IMR-90 (cell line): ENCODE measurements around the gene SPACDR. TPM values are rescaled to one million over a fixed set of nuclear protein-coding genes. Genes with fewer than 3 reads are reported as not detected.

Source experiments
- ATAC-seq: fragments of 200-7000 bp; cut with Tn5 transposase; 2 replicates; pipeline ENCODE4 v1.9.1; 2020; ENCODE audit warnings: low read depth, mild to moderate bottlenecking, moderate library complexity
- BruUV-seq: library from RNA; stranded (reverse); fragments of 400-500 nt; replicated peaks from 2 replicates; lab custom pipeline; 2021; lab: Mats Ljungman, UMichigan
- CTCF ChIA-PET: fragments of 300-600 bp; formaldehyde crosslinking; extraction: SDS; loops from one replicate; lab custom pipeline; 2021; ENCODE audit warnings: antibody characterized with exemption; lab: Yijun Ruan, JAX
- POLR2A ChIA-PET: fragments of 300-600 bp; sonication (Branson Sonifier 250); formaldehyde crosslinking; loops from one replicate; lab custom pipeline; 2022; ENCODE audit warnings: antibody characterized with exemption; ENCODE audit not compliant: unreplicated experiment; lab: Charles Lee
- DNase-seq: peaks from one replicate; pipeline ENCODE4 v3.0.0; 2013
- H2AFZ ChIP-seq: replicated peaks from 2 replicates; pipeline ENCODE3; 2013; ENCODE audit warnings: low read length, mild to moderate bottlenecking; ENCODE audit not compliant: poor library complexity
- H2AK5ac ChIP-seq: 2 replicates; pipeline ENCODE4 v1.6.1; 2013; ENCODE audit warnings: low read depth, low read length, inconsistent platforms
- H2AK9ac ChIP-seq: replicated peaks from 2 replicates; pipeline ENCODE3; 2013; ENCODE audit warnings: mild to moderate bottlenecking, low read depth, low read length, moderate library complexity; ENCODE audit not compliant: poor library complexity
- H2BK120ac ChIP-seq: 2 replicates; pipeline ENCODE4 v1.6.1; 2013; ENCODE audit warnings: low read depth, low read length, inconsistent platforms
- H2BK15ac ChIP-seq: 3 replicates; pipeline ENCODE4 v1.6.1; 2013; ENCODE audit warnings: low read depth, low read length, inconsistent platforms
- H2BK20ac ChIP-seq: 2 replicates; pipeline ENCODE4 v1.6.1; 2013; ENCODE audit warnings: low read depth, mild to moderate bottlenecking, inconsistent platforms, low read length, moderate library complexity
- H2BK5ac ChIP-seq: 2 replicates; pipeline ENCODE4 v1.6.1; 2013; ENCODE audit warnings: mild to moderate bottlenecking, low read depth, low read length, inconsistent platforms; ENCODE audit not compliant: poor library complexity, severe bottlenecking
- H3K14ac ChIP-seq: replicated peaks from 2 replicates; pipeline ENCODE4 v1.6.1; 2013; ENCODE audit warnings: low read depth, low read length, inconsistent platforms
- H3K18ac ChIP-seq: 2 replicates; pipeline ENCODE4 v1.6.1; 2013; ENCODE audit warnings: low read depth, low read length, control low read depth
- H3K23ac ChIP-seq: 2 replicates; pipeline ENCODE4 v1.6.1; 2013; ENCODE audit warnings: low read depth, low read length, inconsistent platforms
- H3K27ac ChIP-seq: 2 replicates; pipeline ENCODE4 v1.5.1; 2013; ENCODE audit warnings: mild to moderate bottlenecking, control low read depth, low read length; ENCODE audit not compliant: insufficient read depth
- H3K27me3 ChIP-seq: 2 replicates; pipeline ENCODE4 v1.6.1; 2013; ENCODE audit warnings: low read length; ENCODE audit not compliant: control insufficient read depth, insufficient read depth
- H3K36me3 ChIP-seq: 2 replicates; pipeline ENCODE4 v1.6.1; 2013; ENCODE audit warnings: low read length, mixed read lengths; ENCODE audit not compliant: control insufficient read depth, insufficient read depth
- H3K4ac ChIP-seq: 2 replicates; pipeline ENCODE4 v1.6.1; 2013; ENCODE audit warnings: low read depth, low read length, inconsistent platforms
- H3K4me1 ChIP-seq: 2 replicates; pipeline ENCODE4 v1.6.1; 2013; ENCODE audit warnings: low read length, mixed read lengths; ENCODE audit not compliant: control insufficient read depth, insufficient read depth
- H3K4me2 ChIP-seq: 2 replicates; pipeline ENCODE4 v1.6.1; 2013; ENCODE audit warnings: low read depth, mild to moderate bottlenecking, control low read depth, low read length, moderate library complexity
- H3K4me3 ChIP-seq: 2 replicates; pipeline ENCODE4 v1.5.1; 2013; ENCODE audit warnings: low read depth, mild to moderate bottlenecking, control low read depth, low read length, moderate library complexity; ENCODE audit not compliant: insufficient read depth
- H3K56ac ChIP-seq: 2 replicates; pipeline ENCODE4 v1.6.1; 2013; ENCODE audit warnings: low read length, inconsistent platforms; ENCODE audit not compliant: insufficient read depth; ENCODE audit errors: extremely low read depth
- H3K79me1 ChIP-seq, 2 experiments: 2 replicates each; pipeline ENCODE4 v1.6.1; 2013; ENCODE audit warnings: low read length in 2 of 2, inconsistent platforms in 1 of 2, low read depth in 1 of 2
- H3K9ac ChIP-seq: 2 replicates; pipeline ENCODE4 v1.6.1; 2013; ENCODE audit warnings: low read depth, low read length, control low read depth
- H3K9me1 ChIP-seq: 2 replicates; pipeline ENCODE4 v1.6.1; 2013; ENCODE audit warnings: low read length, inconsistent platforms; ENCODE audit not compliant: insufficient read depth
- H3K9me3 ChIP-seq: 2 replicates; pipeline ENCODE4 v1.6.1; 2013; ENCODE audit warnings: low read length; ENCODE audit not compliant: control insufficient read depth, insufficient read depth
- H4K20me1 ChIP-seq: 2 replicates; pipeline ENCODE4 v1.6.1; 2013; ENCODE audit warnings: low read length, inconsistent platforms; ENCODE audit not compliant: insufficient read depth
- H4K5ac ChIP-seq: 2 replicates; pipeline ENCODE4 v1.6.1; 2013; ENCODE audit warnings: mild to moderate bottlenecking, low read depth, low read length, control low read depth
- H4K8ac ChIP-seq, 2 experiments: 2 replicates each; pipeline ENCODE4 v1.6.1; 2013; ENCODE audit warnings: low read depth in 2 of 2, low read length in 2 of 2, control low read depth in 1 of 2, inconsistent platforms in 1 of 2
- H4K91ac ChIP-seq: 2 replicates; pipeline ENCODE4 v1.6.1; 2013; ENCODE audit warnings: low read depth, low read length, inconsistent platforms; ENCODE audit not compliant: insufficient read depth
- BHLHE40 ChIP-seq: fragments of 150-350 bp; IDR thresholded peaks from 2 replicates; pipeline ENCODE4 v1.6.1; 2016; ENCODE audit warnings: mild to moderate bottlenecking, low read depth, low read length
- CEBPB ChIP-seq: IDR thresholded peaks from 2 replicates; pipeline ENCODE4 v1.6.1; 2012; ENCODE audit warnings: low read depth, low read length, improper control_type of control experiment
- CHD1 ChIP-seq: IDR thresholded peaks from 2 replicates; pipeline ENCODE4 v1.6.1; 2012; ENCODE audit warnings: low read depth, low read length, improper control_type of control experiment
- CTCF ChIP-seq: conservative IDR thresholded peaks from 2 replicates; pipeline ENCODE4 v1.5.1; 2012; ENCODE audit warnings: mild to moderate bottlenecking, low read depth, low read length, improper control_type of control experiment
- ELK1 ChIP-seq: fragments of 150-350 bp; IDR thresholded peaks from 2 replicates; pipeline ENCODE4 v1.6.1; 2016; ENCODE audit warnings: low read depth, mild to moderate bottlenecking, low read length, moderate library complexity, borderline replicate concordance
- FOS ChIP-seq: fragments of 150-350 bp; IDR thresholded peaks from 2 replicates; pipeline ENCODE4 v1.6.1; 2016; ENCODE audit warnings: low read depth, low read length
- MAFK ChIP-seq: IDR thresholded peaks from 2 replicates; pipeline ENCODE4 v1.6.1; 2012; ENCODE audit warnings: low read depth, low read length, improper control_type of control experiment
- MAZ ChIP-seq: IDR thresholded peaks from 2 replicates; pipeline ENCODE4 v1.6.1; 2012; ENCODE audit warnings: low read depth, mild to moderate bottlenecking, low read length, improper control_type of control experiment, moderate library complexity, borderline replicate concordance
- MXI1 ChIP-seq: IDR thresholded peaks from 2 replicates; pipeline ENCODE4 v1.6.1; 2012; ENCODE audit warnings: low read depth, mild to moderate bottlenecking, low read length, moderate library complexity, borderline replicate concordance
- NFE2L2 ChIP-seq: fragments of 150-350 bp; IDR thresholded peaks from 2 replicates; pipeline ENCODE4 v1.6.1; 2016; ENCODE audit warnings: low read depth, mild to moderate bottlenecking, low read length
- POLR2A ChIP-seq: IDR thresholded peaks from 2 replicates; pipeline ENCODE4 v1.6.1; 2012; ENCODE audit warnings: mild to moderate bottlenecking, low read depth, low read length
- RAD21 ChIP-seq: IDR thresholded peaks from 2 replicates; pipeline ENCODE4 v1.6.1; 2012; ENCODE audit warnings: low read length, improper control_type of control experiment
- RCOR1 ChIP-seq: IDR thresholded peaks from 2 replicates; pipeline ENCODE4 v1.6.1; 2012; ENCODE audit warnings: mild to moderate bottlenecking, low read length, improper control_type of control experiment; ENCODE audit not compliant: insufficient replicate concordance
- RFX5 ChIP-seq: IDR thresholded peaks from 2 replicates; pipeline ENCODE4 v1.8.0; 2012; ENCODE audit warnings: low read depth, mild to moderate bottlenecking, low read length, moderate library complexity
- SMC3 ChIP-seq: fragments of 150-350 bp; IDR thresholded peaks from 2 replicates; pipeline ENCODE4 v1.6.1; 2016; ENCODE audit warnings: low read depth, mild to moderate bottlenecking, antibody characterized with exemption, low read length, moderate library complexity
- USF2 ChIP-seq: fragments of 150-350 bp; IDR thresholded peaks from 2 replicates; pipeline ENCODE4 v1.6.1; 2017; ENCODE audit warnings: mild to moderate bottlenecking, antibody characterized with exemption, low read length, low read depth
- WGBS, 2 experiments: methylation state at CpG; one replicate each; pipeline versions ENCODE4 v1.1.5 to v1.1.7; 2013; ENCODE audit warnings: missing lambda C conversion rate in 2 of 2; ENCODE audit not compliant: insufficient read length in 1 of 2; ENCODE audit errors: extremely low coverage in 2 of 2; 5-methylcytosine and 5-hydroxymethylcytosine counted together
- dilution Hi-C: fragments of 300-500 bp; cut with HindIII; formaldehyde crosslinking; loops from one replicate; pipeline ENCODE4 v1.14.3; 2018; ENCODE audit warnings: low sequenced_read_pairs; ENCODE audit not compliant: unreplicated experiment
- in situ Hi-C: fragments of 300-500 bp; cut with MboI; formaldehyde crosslinking; loops from 3 replicates; pipeline ENCODE4 v1.14.3; 2019; ENCODE audit warnings: low sequenced_read_pairs, inconsistent platforms, mixed read lengths
- intact Hi-C: fragments of 100-400 bp; cut with micrococcal nuclease; formaldehyde crosslinking; loops from 2 replicates; pipeline ENCODE4 v1.10.0; 2022
- polyA plus RNA-seq, 3 experiments: library from polyadenylated mRNA; depleted of rRNA; stranded (reverse); fragments of >200 nt; gene quantifications; 2 replicates each; pipeline ENCODE4 v1.2.3, GENCODE V29; 2012; ENCODE audit warnings: low replicate concordance in 1 of 3
- total RNA-seq: library from RNA; depleted of rRNA; stranded (reverse); fragments of >200 nt; gene quantifications from 2 replicates; pipeline ENCODE4 v1.2.3, GENCODE V29; 2012

SPACDR gene
- total and polyA plus RNA-seq, 2 of the 4 experiments (the other 2 are of a cell fraction): 0.54 to 2.1 TPM

GRCh38 chr7:100455206-100455605 lies 8.9 kb downstream of the SPACDR start:
- H4K8ac ChIP-seq: no peak overlapping the region
- CTCF ChIA-PET: interaction anchor here (0.6 to 1.6 kb wide), 3 partner anchors 10 to 371 kb away, joined by 3 to 4 read pairs (median 3); no protein-coding TSS in a partner anchor
- H2AK9ac ChIP-seq: no peak overlapping the region
- no peak overlapping the region for H4K91ac ChIP-seq
- WGBS, 2 experiments: 100% methylated on average over 1 of the region's 3 CpGs; no CpG with 5 or more reads in 1 of the 2 experiments
- no peak overlapping the region for H2AFZ ChIP-seq
- no peak overlapping the region for H3K14ac ChIP-seq
- DNase-seq (no peak), ATAC-seq (no peak)
- H2BK120ac ChIP-seq: no peak overlapping the region
- H2BK5ac ChIP-seq: no peak overlapping the region
- H3K27ac ChIP-seq: no peak overlapping the region
- no peak overlapping the region for H3K23ac ChIP-seq
- no peak for TF ChIP-seq CTCF
- no peak for TF ChIP-seq USF2
- TF ChIP-seq RCOR1: no peak
- no peak for TF ChIP-seq FOS
- no peak for TF ChIP-seq ELK1
- TF ChIP-seq MXI1: no peak
- no peak for TF ChIP-seq MAFK
- no peak for TF ChIP-seq MAZ
- TF ChIP-seq BHLHE40: no peak
- TF ChIP-seq SMC3: no peak
- no peak for TF ChIP-seq RAD21
- TF ChIP-seq NFE2L2: no peak
- TF ChIP-seq CHD1: no peak
- no peak for TF ChIP-seq CEBPB
- TF ChIP-seq RFX5: no peak
- no peak for TF ChIP-seq POLR2A
- BruUV-seq: no TSS peak
- no peak overlapping the region for H3K4me2 ChIP-seq
- no peaks in the 10 kb centered on the region for H3K27me3 ChIP-seq
- H4K5ac ChIP-seq: no peak overlapping the region
- H3K36me3 ChIP-seq: no peaks in the 10 kb centered on the region
- H3K56ac ChIP-seq: no peak overlapping the region
- POLR2A ChIA-PET: no interaction called here
- no peak overlapping the region for H2BK20ac ChIP-seq
- dilution Hi-C loops (no loop called here), in situ Hi-C loops (loop anchor here (25.0 kb wide), 1 partner anchor 407 kb away; the partner anchor contains the start of genes SLC12A9 and TRIP6), intact Hi-C loops (no loop called here)
- no peaks in the 10 kb centered on the region for H3K9me3 ChIP-seq
- H2BK15ac ChIP-seq: no peak overlapping the region
- peaks cover 1% of the 10 kb centered on the region; the same call in 1 of the 2 replicates for H3K4me1 ChIP-seq
- H3K4me3 ChIP-seq: no peak overlapping the region
- no peak overlapping the region for H2AK5ac ChIP-seq
- no peaks in the 10 kb centered on the region for H3K79me1 ChIP-seq
- no peaks in the 10 kb centered on the region for H4K20me1 ChIP-seq
- no peak overlapping the region for H3K4ac ChIP-seq
- peaks cover 3% of the 10 kb centered on the region; the same call in 1 of the 2 replicates for H3K9me1 ChIP-seq
- no peak overlapping the region for H3K9ac ChIP-seq
- no peak overlapping the region for H3K18ac ChIP-seq
